PC-3 (cell line): ENCODE measurements around the gene CUL4A.

ENCODE experiments used
- EZH2 ChIP-seq: fragments of 300-600 bp; sonication (generic); IDR thresholded peaks from one replicate; pipeline ENCODE4 v1.6.1; 2017; ENCODE audit warnings: antibody characterized with exemption, mild to moderate bottlenecking, low read length; ENCODE audit not compliant: unreplicated experiment
- EZH2phosphoT487 ChIP-seq: fragments of 300-600 bp; sonication (generic); IDR thresholded peaks from 2 replicates; pipeline ENCODE4 v1.6.1; 2018; ENCODE audit warnings: mild to moderate bottlenecking, antibody characterized with exemption, low read length, borderline replicate concordance
- TF ChIP-seq, protein P1 (sequence below): fragments of 300-600 bp; sonication (generic); conservative IDR thresholded peaks from 2 replicates; pipeline ENCODE4 v1.5.1; 2017; ENCODE audit warnings: antibody characterized with exemption, low read depth, mild to moderate bottlenecking, low read length

DNA sequence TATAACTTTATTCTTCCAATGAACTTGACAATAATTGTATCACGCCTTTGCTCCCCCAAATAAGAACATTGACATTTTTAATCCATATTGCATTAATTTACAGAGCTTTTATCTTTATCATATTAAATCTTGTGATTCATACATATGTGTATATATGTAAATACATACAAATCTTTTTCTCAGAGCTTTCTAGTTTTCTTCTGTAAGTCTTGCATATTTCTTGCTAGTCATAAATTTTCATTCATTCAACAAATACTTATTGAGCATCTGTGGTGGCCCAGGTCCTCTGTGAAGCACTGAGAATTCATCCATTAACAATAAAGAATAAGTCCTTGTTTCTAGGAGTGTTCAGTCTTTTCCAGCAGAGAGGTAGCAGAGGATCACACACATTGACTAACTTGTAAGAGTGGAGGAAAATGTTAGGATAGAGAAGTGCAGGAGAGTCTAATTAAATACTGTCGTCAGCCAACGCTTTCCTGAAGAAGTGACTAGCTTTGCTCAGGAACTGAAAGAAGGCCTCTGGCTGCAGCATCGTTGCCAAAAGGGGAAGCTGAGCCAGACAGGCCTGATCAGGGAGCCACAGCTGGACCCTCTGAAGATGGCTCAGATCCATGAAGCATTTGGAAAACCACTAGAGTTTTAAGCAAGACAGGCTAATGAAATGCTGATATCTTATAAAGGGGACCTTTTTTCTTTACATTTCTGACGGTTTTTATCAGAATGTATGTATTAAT lies 49.1 kb downstream of the CUL4A start:
- TF ChIP-seq, protein P1, sequence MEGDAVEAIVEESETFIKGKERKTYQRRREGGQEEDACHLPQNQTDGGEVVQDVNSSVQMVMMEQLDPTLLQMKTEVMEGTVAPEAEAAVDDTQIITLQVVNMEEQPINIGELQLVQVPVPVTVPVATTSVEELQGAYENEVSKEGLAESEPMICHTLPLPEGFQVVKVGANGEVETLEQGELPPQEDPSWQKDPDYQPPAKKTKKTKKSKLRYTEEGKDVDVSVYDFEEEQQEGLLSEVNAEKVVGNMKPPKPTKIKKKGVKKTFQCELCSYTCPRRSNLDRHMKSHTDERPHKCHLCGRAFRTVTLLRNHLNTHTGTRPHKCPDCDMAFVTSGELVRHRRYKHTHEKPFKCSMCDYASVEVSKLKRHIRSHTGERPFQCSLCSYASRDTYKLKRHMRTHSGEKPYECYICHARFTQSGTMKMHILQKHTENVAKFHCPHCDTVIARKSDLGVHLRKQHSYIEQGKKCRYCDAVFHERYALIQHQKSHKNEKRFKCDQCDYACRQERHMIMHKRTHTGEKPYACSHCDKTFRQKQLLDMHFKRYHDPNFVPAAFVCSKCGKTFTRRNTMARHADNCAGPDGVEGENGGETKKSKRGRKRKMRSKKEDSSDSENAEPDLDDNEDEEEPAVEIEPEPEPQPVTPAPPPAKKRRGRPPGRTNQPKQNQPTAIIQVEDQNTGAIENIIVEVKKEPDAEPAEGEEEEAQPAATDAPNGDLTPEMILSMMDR = no peak
- TF ChIP-seq EZH2 (no peak), EZH2phosphoT487 (no peak)
